H9 (cell line): ENCODE results near the gene THOC2. TPM values are rescaled to one million over a fixed set of nuclear protein-coding genes. Genes with fewer than 3 reads are reported as not detected.

Experiments
- DNase-seq: peaks from one replicate; pipeline ENCODE4 v3.0.0-alpha.2; 2017
- H2AFZ ChIP-seq: one replicate; pipeline ENCODE4 v1.6.1; 2013; ENCODE audit warnings: mild to moderate bottlenecking, low read length, control low read depth, moderate library complexity
- H2AK5ac ChIP-seq: 2 replicates; pipeline ENCODE4 v1.6.1; 2013; ENCODE audit warnings: low read length, control low read depth, mixed read lengths; ENCODE audit not compliant: insufficient read length
- H2BK120ac ChIP-seq: one replicate; pipeline ENCODE4 v1.6.1; 2013; ENCODE audit warnings: low read depth, mild to moderate bottlenecking, low read length, control low read depth, inconsistent platforms; ENCODE audit not compliant: poor library complexity, severe bottlenecking
- H2BK12ac ChIP-seq: 2 replicates; pipeline ENCODE4 v1.6.1; 2013; ENCODE audit warnings: low read length, control low read depth, mixed read lengths, low read depth; ENCODE audit not compliant: insufficient read length
- H2BK15ac ChIP-seq: 2 replicates; pipeline ENCODE4 v1.6.1; 2013; ENCODE audit warnings: low read depth, low read length, control low read depth
- H2BK20ac ChIP-seq: one replicate; pipeline ENCODE4 v1.6.1; 2013; ENCODE audit warnings: low read depth, mild to moderate bottlenecking, low read length, control low read depth, inconsistent platforms; ENCODE audit not compliant: poor library complexity, severe bottlenecking
- H2BK5ac ChIP-seq: 2 replicates; pipeline ENCODE4 v1.6.1; 2013; ENCODE audit warnings: low read length, control low read depth, mixed read lengths; ENCODE audit not compliant: insufficient read length
- H3K14ac ChIP-seq: 2 replicates; pipeline ENCODE4 v1.6.1; 2013; ENCODE audit warnings: low read length, control low read depth; ENCODE audit not compliant: insufficient read depth
- H3K18ac ChIP-seq: 2 replicates; pipeline ENCODE4 v1.6.1; 2013; ENCODE audit warnings: low read depth, mild to moderate bottlenecking, mixed read lengths, low read length, control low read depth; ENCODE audit not compliant: insufficient read length
- H3K23ac ChIP-seq: 2 replicates; pipeline ENCODE4 v1.6.1; 2013; ENCODE audit warnings: low read length, control low read depth, mixed read lengths, low read depth; ENCODE audit not compliant: insufficient read length
- H3K23me2 ChIP-seq: 2 replicates; pipeline ENCODE4 v1.6.1; 2013; ENCODE audit warnings: low read depth, mild to moderate bottlenecking, mixed read lengths, low read length, control low read depth; ENCODE audit not compliant: insufficient read length, poor library complexity, severe bottlenecking
- H3K27ac ChIP-seq: 2 replicates; pipeline ENCODE4 v1.5.1; 2013; ENCODE audit warnings: low read length, control low read depth, mixed read lengths, low read depth; ENCODE audit not compliant: insufficient read length
- H3K27me3 ChIP-seq: 2 replicates; pipeline ENCODE4 v1.6.1; 2013; ENCODE audit warnings: low read length, control low read depth, inconsistent platforms; ENCODE audit not compliant: insufficient read depth
- H3K4ac ChIP-seq: 2 replicates; pipeline ENCODE4 v1.6.1; 2013; ENCODE audit warnings: low read depth, mild to moderate bottlenecking, control low read depth, inconsistent platforms, low read length, moderate library complexity
- H3K4me1 ChIP-seq: 2 replicates; pipeline ENCODE4 v1.6.1; 2013; ENCODE audit warnings: low read length, control low read depth, inconsistent platforms; ENCODE audit not compliant: insufficient read depth
- H3K4me2 ChIP-seq: 2 replicates; pipeline ENCODE4 v1.6.1; 2013; ENCODE audit warnings: low read length, control low read depth, mixed read lengths; ENCODE audit not compliant: insufficient read length, insufficient read depth
- H3K56ac ChIP-seq: 2 replicates; pipeline ENCODE4 v1.6.1; 2013; ENCODE audit warnings: low read depth, mild to moderate bottlenecking, mixed read lengths, low read length, control low read depth; ENCODE audit not compliant: insufficient read length
- H3K79me1 ChIP-seq: 2 replicates; pipeline ENCODE4 v1.6.1; 2013; ENCODE audit warnings: low read depth, mild to moderate bottlenecking, moderate library complexity, low read length, control low read depth, inconsistent platforms; ENCODE audit not compliant: insufficient read depth, poor library complexity, severe bottlenecking
- H3K79me2 ChIP-seq: 2 replicates; pipeline ENCODE4 v1.6.1; 2013; ENCODE audit warnings: low read length, control low read depth, inconsistent platforms; ENCODE audit not compliant: insufficient read depth
- H3K9ac ChIP-seq: 2 replicates; pipeline ENCODE4 v1.6.1; 2013; ENCODE audit warnings: low read length, control low read depth, mixed read lengths; ENCODE audit not compliant: insufficient read length; ENCODE audit errors: extremely low read depth
- H3K9me3 ChIP-seq: one replicate; pipeline ENCODE4 v1.6.1; 2013; ENCODE audit warnings: low read depth, low read length, inconsistent platforms; ENCODE audit not compliant: control insufficient read depth
- H3T11ph ChIP-seq: one replicate; pipeline ENCODE4 v1.6.1; 2013; ENCODE audit warnings: mild to moderate bottlenecking, low read length, control low read depth, inconsistent platforms
- H4K20me1 ChIP-seq: one replicate; pipeline ENCODE4 v1.6.1; 2013; ENCODE audit not compliant: control insufficient read depth, insufficient read length, insufficient read depth
- H4K5ac ChIP-seq: 2 replicates; pipeline ENCODE4 v1.6.1; 2013; ENCODE audit warnings: low read depth, mild to moderate bottlenecking, mixed read lengths, low read length, control low read depth; ENCODE audit not compliant: insufficient read length
- H4K8ac ChIP-seq: replicated peaks from 2 replicates; pipeline ENCODE4 v1.6.1; 2013; ENCODE audit warnings: low read length, control low read depth, mixed read lengths, low read depth; ENCODE audit not compliant: insufficient read length
- H4K91ac ChIP-seq: 2 replicates; pipeline ENCODE4 v1.6.1; 2013; ENCODE audit warnings: low read depth, mild to moderate bottlenecking, moderate library complexity, mixed read lengths, low read length, control low read depth; ENCODE audit not compliant: insufficient read length
- H3K27ac Mint-ChIP-seq, 3 experiments: 2 replicates in 2 of 3; 3 replicates in 1 of 3; pipeline ENCODE4 v1.8.0; 2020 to 2021; ENCODE audit warnings: mixed read lengths in 3 of 3, mild to moderate bottlenecking in 1 of 3, moderate library complexity in 1 of 3
- H3K27me3 Mint-ChIP-seq: 2 replicates; pipeline ENCODE4 v1.8.0; 2021; ENCODE audit warnings: low read depth, mild to moderate bottlenecking, moderate library complexity, mixed read lengths
- H3K36me3 Mint-ChIP-seq, 3 experiments: 2 replicates in 2 of 3; 3 replicates in 1 of 3; pipeline ENCODE4 v1.8.0; 2020 to 2021; ENCODE audit warnings: low read depth in 3 of 3, mixed read lengths in 3 of 3; ENCODE audit not compliant: insufficient read depth in 1 of 3
- H3K4me1 Mint-ChIP-seq, 2 experiments: 2 replicates each; pipeline ENCODE4 v1.8.0; 2020; ENCODE audit warnings: mixed read lengths in 2 of 2
- H3K4me3 Mint-ChIP-seq, 2 experiments: 2 replicates in 1 of 2; 3 replicates in 1 of 2; pipeline ENCODE4 v1.8.0; 2020 to 2021; ENCODE audit warnings: mild to moderate bottlenecking in 2 of 2, mixed read lengths in 2 of 2, moderate library complexity in 1 of 2
- H3K9me3 Mint-ChIP-seq, 2 experiments: 2 replicates in 1 of 2; 3 replicates in 1 of 2; pipeline ENCODE4 v1.8.0; 2020; ENCODE audit warnings: mild to moderate bottlenecking in 2 of 2, mixed read lengths in 2 of 2, moderate library complexity in 1 of 2
- CTCF ChIP-seq: fragments of 200-600 bp; sonication (generic); conservative IDR thresholded peaks from 3 replicates; pipeline ENCODE4 v1.8.0; 2021; ENCODE audit warnings: antibody characterized with exemption, mild to moderate bottlenecking
- whole genome bisulfite sequencing: extraction: QIAGEN DNeasy Blood & Tissue Kit; methylation state at CpG from one replicate; pipeline ENCODE4 v1.1.7; 2013; ENCODE audit warnings: missing lambda C conversion rate, low lambda C conversion rate, mixed read lengths; ENCODE audit not compliant: insufficient read length; ENCODE audit errors: extremely low coverage; 5-methylcytosine and 5-hydroxymethylcytosine counted together
- total RNA-seq: library from RNA; stranded (reverse); gene quantifications from 2 replicates; pipeline ENCODE4 v1.2.1, GENCODE V29; 2021

Gene THOC2
- total RNA-seq, 1 experiment from 2014 or later, result 72.1 TPM

- H3K27ac ChIP-seq, result no peak overlapping the region
- no peak overlapping the region for H4K5ac ChIP-seq
Observed at GRCh38 chrX:123550829-123551228, 182.0 kb downstream of the THOC2 start.

More at GRCh38 chrX:123550829-123551228, 182.0 kb downstream of the THOC2 start:
- H2AFZ ChIP-seq, result no peak overlapping the region
- H2AK5ac ChIP-seq, result no peak overlapping the region
- Mint-ChIP-seq H3K36me3 (peaks cover 0 to 7% (median 6%) of the 10 kb centered on the region in 3 experiments; a peak in 4 of 7 replicates), H3K4me1 (no peaks in the 10 kb centered on the region), H3K27me3 (no peaks in the 10 kb centered on the region), H3K9me3 (peaks cover 8 to 61% of the 10 kb centered on the region in 2 experiments; a peak in 3 of 5 replicates), H3K27ac (no peak overlapping the region), H3K4me3 (no peak overlapping the region)
- H3K79me1 ChIP-seq, result no peaks in the 10 kb centered on the region
- H3K79me2 ChIP-seq, result 0 out of 2 replicates have a peak, but pooled peaks cover 3% of the 10 kb centered on the region
- no peak overlapping the region for H3K18ac ChIP-seq
- H4K91ac ChIP-seq, result no peak overlapping the region
- H3K4ac ChIP-seq, result no peak overlapping the region
- no CpG with 5 or more reads among the region's 1 CpG for WGBS
- H2BK15ac ChIP-seq, result no peak overlapping the region
- no peaks in the 10 kb centered on the region for H4K20me1 ChIP-seq
- no peak overlapping the region for H2BK20ac ChIP-seq
- H3K9ac ChIP-seq, result no peak overlapping the region
- TF ChIP-seq CTCF, result no peak
- no peaks in the 10 kb centered on the region for H3K4me1 ChIP-seq
- H3T11ph ChIP-seq, result no peak overlapping the region
- no peak overlapping the region for H3K4me2 ChIP-seq
- H2BK120ac ChIP-seq, result no peak overlapping the region
- H3K23me2 ChIP-seq, result no peaks in the 10 kb centered on the region
- no peak overlapping the region for H2BK12ac ChIP-seq
- H3K23ac ChIP-seq, result no peak overlapping the region
- H3K14ac ChIP-seq, result no peak overlapping the region
- DNase-seq, result no peak
- no peak overlapping the region for H3K56ac ChIP-seq
- no peak overlapping the region for H4K8ac ChIP-seq
- no peak overlapping the region for H2BK5ac ChIP-seq
- no peaks in the 10 kb centered on the region for H3K27me3 ChIP-seq
- peaks cover 21% of the 10 kb centered on the region for H3K9me3 ChIP-seq

Other genes starting within 250 kb of the THOC2 start
- gene XIAP, start 127.0 kb upstream of the THOC2 start, total RNA-seq, result 35.2 and 40.5 TPM in 2 replicates
- 80.0 and 81.6 TPM in 2 replicates for gene STAG2, start 228.7 kb upstream of the THOC2 start, total RNA-seq